CD14-positive monocyte (primary cell): ENCODE data around the gene COL20A1. TPM values are rescaled to one million over a fixed set of nuclear protein-coding genes. Genes with fewer than 3 reads are reported as not detected.

ENCODE experiments used
- DNase-seq, 3 donors: peaks; one replicate each; pipeline ENCODE4 v3.0.0-alpha.2; 2011 to 2022
- H2AFZ ChIP-seq: 2 replicates; pipeline ENCODE4 v1.6.0; 2012; ENCODE audit warnings: mild to moderate bottlenecking, low read depth, low read length, inconsistent platforms; ENCODE audit not compliant: insufficient read depth, poor library complexity, severe bottlenecking
- H3K27ac ChIP-seq, 2 donors: 1 replicate in 1 of 2; 2 replicates in 1 of 2; pipeline ENCODE4 v1.5.1; 2012 to 2013; ENCODE audit warnings: low read length in 2 of 2, control low read depth in 1 of 2, inconsistent platforms in 1 of 2, low read depth in 1 of 2, mild to moderate bottlenecking in 1 of 2
- H3K27me3 ChIP-seq, 2 donors: one replicate each; pipeline versions ENCODE4 v1.6.0 to v1.6.1; 2011 to 2013; ENCODE audit warnings: low read length in 2 of 2; ENCODE audit not compliant: control insufficient read depth in 2 of 2, insufficient read depth in 2 of 2
- H3K36me3 ChIP-seq, 2 donors: replicated peaks in 1 of 2; 1 replicate in 1 of 2; 2 replicates in 1 of 2; pipeline versions ENCODE4 v1.5.1 to v1.6.1; 2012 to 2013; ENCODE audit warnings: low read length in 2 of 2, control low read depth in 1 of 2, inconsistent platforms in 1 of 2, mild to moderate bottlenecking in 1 of 2; ENCODE audit not compliant: insufficient read depth in 2 of 2, control insufficient read depth in 1 of 2
- H3K4me1 ChIP-seq, 2 donors: 1 replicate in 1 of 2; 2 replicates in 1 of 2; pipeline versions ENCODE4 v1.5.1 to v1.6.1; 2012 to 2013; ENCODE audit warnings: low read length in 2 of 2, control low read depth in 1 of 2, inconsistent platforms in 1 of 2, mild to moderate bottlenecking in 1 of 2, moderate library complexity in 1 of 2; ENCODE audit not compliant: insufficient read depth in 2 of 2, control insufficient read depth in 1 of 2
- H3K4me2 ChIP-seq: replicated peaks from 2 replicates; pipeline ENCODE3; 2012; ENCODE audit warnings: low read length, moderate library complexity, mild to moderate bottlenecking; ENCODE audit not compliant: poor library complexity, severe bottlenecking; ENCODE audit errors: extremely low read depth
- H3K4me3 ChIP-seq, 3 experiments: fragments of 200-600 bp in 1 of 3; sonication (generic) in 1 of 3; replicated peaks in 1 of 3; 1 replicate in 2 of 3; 2 replicates in 1 of 3; pipeline ENCODE4 v1.5.1; 2011 to 2013; ENCODE audit warnings: low read length in 3 of 3, mild to moderate bottlenecking in 3 of 3, control low read depth in 2 of 3, low read depth in 2 of 3, inconsistent platforms in 1 of 3, moderate library complexity in 1 of 3
- H3K79me2 ChIP-seq: 2 replicates; pipeline ENCODE4 v1.6.0; 2012; ENCODE audit warnings: mild to moderate bottlenecking, control low read depth, inconsistent platforms, low read length, moderate library complexity; ENCODE audit not compliant: insufficient read depth
- H3K9ac ChIP-seq: 2 replicates; pipeline ENCODE4 v1.6.0; 2017; ENCODE audit warnings: low read length, mild to moderate bottlenecking; ENCODE audit not compliant: insufficient read depth, poor library complexity, severe bottlenecking
- H3K9me3 ChIP-seq, 2 donors: replicated peaks in 1 of 2; 1 replicate in 1 of 2; 2 replicates in 1 of 2; pipeline versions ENCODE4 v1.5.1 to v1.6.1; 2012 to 2013; ENCODE audit warnings: low read length in 2 of 2, control low read depth in 1 of 2; ENCODE audit not compliant: control insufficient read depth in 1 of 2, insufficient read depth in 1 of 2
- H4K20me1 ChIP-seq: 2 replicates; pipeline ENCODE4 v1.6.0; 2012; ENCODE audit warnings: mild to moderate bottlenecking, low read length, control low read depth, moderate library complexity; ENCODE audit not compliant: insufficient read depth
- H3K27ac Mint-ChIP-seq, 7 donors: one replicate each; pipeline ENCODE4 v1.8.0; 2020; ENCODE audit warnings: mild to moderate bottlenecking in 7 of 7, mixed read lengths in 7 of 7, moderate library complexity in 6 of 7, inconsistent platforms in 2 of 7
- H3K27me3 Mint-ChIP-seq, 3 donors: one replicate each; pipeline ENCODE4 v1.8.0; 2021 to 2022; ENCODE audit warnings: low read depth in 3 of 3, mild to moderate bottlenecking in 3 of 3, mixed read lengths in 3 of 3, moderate library complexity in 3 of 3, inconsistent platforms in 1 of 3
- H3K36me3 Mint-ChIP-seq, 2 donors: one replicate each; pipeline ENCODE4 v1.8.0; 2020; ENCODE audit warnings: mixed read lengths in 2 of 2, inconsistent platforms in 1 of 2, mild to moderate bottlenecking in 1 of 2
- H3K4me1 Mint-ChIP-seq: one replicate; pipeline ENCODE4 v1.8.0; 2020; ENCODE audit warnings: mild to moderate bottlenecking, mixed read lengths
- H3K4me3 Mint-ChIP-seq, 2 donors: one replicate each; pipeline ENCODE4 v1.8.0; 2020; ENCODE audit warnings: mild to moderate bottlenecking in 2 of 2, mixed read lengths in 2 of 2, moderate library complexity in 1 of 2
- H3K9me3 Mint-ChIP-seq, 7 donors: one replicate each; pipeline ENCODE4 v1.8.0; 2020 to 2022; ENCODE audit warnings: mixed read lengths in 7 of 7, mild to moderate bottlenecking in 6 of 7, moderate library complexity in 6 of 7, inconsistent platforms in 2 of 7
- WGBS: methylation state at CpG from one replicate; pipeline ENCODE4 v1.1.5; 2013; ENCODE audit warnings: missing lambda C conversion rate; ENCODE audit not compliant: insufficient coverage; 5-methylcytosine and 5-hydroxymethylcytosine counted together
- intact Hi-C, 2 donors: fragments of 100-400 bp; cut with micrococcal nuclease; formaldehyde crosslinking; loops; one replicate each; pipeline versions ENCODE4 v1.15.0 to v1.15.1; 2023
- polyA minus RNA-seq: library from RNA; depleted of rRNA, polyadenylated mRNA; stranded (reverse); fragments of >200 nt; gene quantifications from 2 replicates; pipeline ENCODE4 v1.2.3, GENCODE V29; 2012
- polyA plus RNA-seq, 3 donors: library from polyadenylated mRNA; depleted of rRNA in 1 of 3; unstranded in 2 of 3; stranded (reverse) in 1 of 3; fragments of 300-500 nt in 2 of 3; fragments of >200 nt in 1 of 3; fragmentation: Illumina TruSeq in 2 of 3; gene quantifications; 1 replicate in 2 of 3; 2 replicates in 1 of 3; pipeline ENCODE4 v1.2.3, GENCODE V29; 2012 to 2021
- total RNA-seq, 12 experiments: library from RNA in 1 of 12; stranded (reverse) in 1 of 12; fragments of 120-200 nt in 1 of 12; gene quantifications; one replicate each; pipeline ENCODE4 v1.2.4 and lab custom pipeline; 2013 to 2026; ENCODE audit warnings: mixed read lengths in 6 of 12, inconsistent platforms in 1 of 12
- TF ChIP-seq, protein P1 (sequence below): fragments of 200-600 bp; IDR thresholded peaks from one replicate; pipeline ENCODE4 v1.8.0; 2022; ENCODE audit warnings: antibody characterized with exemption, mild to moderate bottlenecking

Gene COL20A1
- total RNA-seq (2013): not detected
- polyA plus RNA-seq (not detected), polyA minus RNA-seq (under 0.01 TPM in 1 of 2 replicates, not detected in the other), total RNA-seq (lab: John Stamatoyannopoulos, UW) (0.06 to 1.3 (median 0.35) reads per million in 11 experiments)

DNA sequence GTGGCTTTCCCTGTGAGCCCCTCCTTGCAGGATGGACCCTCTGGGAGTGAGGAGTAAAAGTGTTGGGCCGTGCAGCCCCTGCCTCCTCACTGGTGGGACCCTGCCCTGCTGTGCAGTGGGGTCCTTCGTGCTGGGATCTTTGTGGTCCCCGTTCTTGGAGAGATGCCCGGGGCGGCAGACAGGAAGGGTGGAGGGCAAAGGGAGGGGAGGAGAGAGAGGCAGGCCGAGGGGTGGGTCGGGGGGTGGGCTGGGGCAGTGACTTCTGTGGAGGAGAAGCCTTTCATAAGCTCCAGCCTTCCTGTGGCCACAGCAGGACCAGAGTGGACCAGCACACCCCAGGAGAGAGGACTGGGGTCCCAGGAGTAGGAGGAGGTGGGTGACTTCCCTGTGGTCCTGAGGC is at the start of gene COL20A1:
Gene COL20A1 (plus strand): TSS at position 283 of the 400 bp plus-strand sequence. CDS start 1,922 bp downstream, outside the sequence.
- Mint-ChIP-seq H3K36me3 (peaks cover 9 to 15% of the 10 kb centered on the region in 2 donors), H3K27ac (peak within 1 kb of the TSS in 1 of 7 donors; percentile 64), H3K4me3 (no peak within 1 kb of the TSS), H3K4me1 (no peaks in the 10 kb centered on the region), H3K9me3 (no peaks in the 10 kb centered on the region), H3K27me3 (peaks cover 19 to 39% (median 23%) of the 10 kb centered on the region in 3 donors)
- Histone ChIP-seq H3K27ac (no peak within 1 kb of the TSS), H3K27me3 (peaks cover 0 to 17% of the 10 kb centered on the region in 2 donors), H3K79me2 (no peaks in the 10 kb centered on the region), H3K36me3 (peaks cover 14 to 15% of the 10 kb centered on the region in 2 donors), H3K4me3 (no peak within 1 kb of the TSS), H3K9ac (no peak within 1 kb of the TSS), H3K4me2 (no peak within 1 kb of the TSS), H3K4me1 (no peaks in the 10 kb centered on the region), H4K20me1 (peaks cover 9% of the 10 kb centered on the region), H2AFZ (no peak within 1 kb of the TSS), H3K9me3 (no peaks in the 10 kb centered on the region)
- TF ChIP-seq, protein P1, sequence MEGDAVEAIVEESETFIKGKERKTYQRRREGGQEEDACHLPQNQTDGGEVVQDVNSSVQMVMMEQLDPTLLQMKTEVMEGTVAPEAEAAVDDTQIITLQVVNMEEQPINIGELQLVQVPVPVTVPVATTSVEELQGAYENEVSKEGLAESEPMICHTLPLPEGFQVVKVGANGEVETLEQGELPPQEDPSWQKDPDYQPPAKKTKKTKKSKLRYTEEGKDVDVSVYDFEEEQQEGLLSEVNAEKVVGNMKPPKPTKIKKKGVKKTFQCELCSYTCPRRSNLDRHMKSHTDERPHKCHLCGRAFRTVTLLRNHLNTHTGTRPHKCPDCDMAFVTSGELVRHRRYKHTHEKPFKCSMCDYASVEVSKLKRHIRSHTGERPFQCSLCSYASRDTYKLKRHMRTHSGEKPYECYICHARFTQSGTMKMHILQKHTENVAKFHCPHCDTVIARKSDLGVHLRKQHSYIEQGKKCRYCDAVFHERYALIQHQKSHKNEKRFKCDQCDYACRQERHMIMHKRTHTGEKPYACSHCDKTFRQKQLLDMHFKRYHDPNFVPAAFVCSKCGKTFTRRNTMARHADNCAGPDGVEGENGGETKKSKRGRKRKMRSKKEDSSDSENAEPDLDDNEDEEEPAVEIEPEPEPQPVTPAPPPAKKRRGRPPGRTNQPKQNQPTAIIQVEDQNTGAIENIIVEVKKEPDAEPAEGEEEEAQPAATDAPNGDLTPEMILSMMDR: no peak
- intact Hi-C loops: no loop called here
- no peak for DNase-seq
- 35% methylated on average over 6 of the region's 7 CpGs for WGBS

DNA sequence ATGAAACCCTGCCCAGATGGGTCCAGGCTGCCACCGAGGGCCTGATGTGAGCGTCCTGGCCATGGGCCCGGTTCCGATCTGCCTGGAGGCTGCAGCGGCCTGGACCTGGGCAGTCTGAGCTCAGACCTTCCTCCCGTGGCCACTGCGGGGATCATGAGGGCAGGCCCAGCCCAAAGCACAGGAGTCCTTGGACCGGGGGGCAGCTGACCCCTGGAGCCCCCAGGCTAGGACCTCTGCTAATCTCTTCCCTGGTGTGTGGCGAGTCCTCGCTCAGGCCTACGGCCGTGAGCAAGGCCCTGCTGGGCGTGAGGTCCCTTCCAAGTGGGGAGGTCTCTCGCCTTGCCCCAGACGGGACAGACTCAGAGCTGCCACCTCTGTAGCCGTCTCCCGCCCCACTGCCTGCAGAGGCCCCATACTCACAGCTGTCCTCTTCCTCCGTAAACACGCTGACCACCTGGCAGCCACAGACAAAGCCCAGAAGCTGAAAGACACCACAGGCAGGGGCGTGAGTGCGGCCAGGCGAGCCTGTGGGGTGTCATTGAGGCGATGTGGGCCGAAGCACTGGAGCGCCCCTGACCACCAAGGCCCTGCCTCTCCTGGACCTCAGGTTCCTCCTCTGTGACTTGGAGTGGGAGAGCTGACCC is 49.3 kb upstream of the COL20A1 start:
- no peaks in the 10 kb centered on the region for H3K79me2 ChIP-seq
- intact Hi-C loops: no loop called here
- H2AFZ ChIP-seq: no peak overlapping the region
- TF ChIP-seq, protein P1: no peak
- H3K27me3 ChIP-seq: peaks cover 0 to 20% of the 10 kb centered on the region in 2 donors
- no peak overlapping the region for H3K27ac ChIP-seq
- WGBS: 92% methylated on average over 25 of the region's 25 CpGs
- Mint-ChIP-seq H3K4me3 (no peak overlapping the region), H3K27ac (no peak overlapping the region), H3K4me1 (no peaks in the 10 kb centered on the region), H3K36me3 (no peaks in the 10 kb centered on the region), H3K27me3 (peaks cover 18 to 32% (median 20%) of the 10 kb centered on the region in 3 donors), H3K9me3 (peaks cover 0 to 3% (median 0%) of the 10 kb centered on the region in 7 donors)
- H3K4me2 ChIP-seq: no peak overlapping the region
- H4K20me1 ChIP-seq: no peaks in the 10 kb centered on the region
- no peak overlapping the region for H3K9ac ChIP-seq
- no peak for DNase-seq
- H3K4me3 ChIP-seq: no peak overlapping the region
- no peaks in the 10 kb centered on the region for H3K9me3 ChIP-seq
- H3K36me3 ChIP-seq: no peaks in the 10 kb centered on the region
- H3K4me1 ChIP-seq: no peaks in the 10 kb centered on the region
